GM12878 (cell line): ENCODE results near the gene SYT12. TPM values are rescaled to one million over a fixed set of nuclear protein-coding genes. Genes with fewer than 3 reads are reported as not detected.

ENCODE experiments used
- ATAC-seq: fragments of 200-7000 bp; cut with Tn5 transposase; 3 replicates; pipeline ENCODE4 v1.9.1; 2020; ENCODE audit warnings: mild to moderate bottlenecking, moderate library complexity
- BruUV-seq: library from RNA; stranded (reverse); fragments of 400-500 nt; replicated peaks from 2 replicates; lab custom pipeline; 2021; lab: Mats Ljungman, UMichigan
- CTCF ChIA-PET: fragments of 300-600 bp; sonication (Branson Sonifier 250); formaldehyde crosslinking; extraction: SDS; loops from one replicate; lab custom pipeline; 2021; ENCODE audit warnings: inconsistent platforms; lab: Yijun Ruan, JAX
- POLR2A ChIA-PET: fragments of 350-600 bp; formaldehyde crosslinking; extraction: SDS; loops from one replicate; lab custom pipeline; 2021; ENCODE audit warnings: inconsistent platforms; lab: Charles Lee
- RAD21 ChIA-PET: fragments of 300-600 bp; sonication (Branson Sonifier 250); formaldehyde crosslinking; loops from one replicate; lab custom pipeline; 2023; ENCODE audit warnings: antibody characterized with exemption; ENCODE audit not compliant: unreplicated experiment; lab: Charles Lee
- SMC1A ChIA-PET: fragments of 300-600 bp; sonication (Branson Sonifier 250); formaldehyde crosslinking; loops from one replicate; lab custom pipeline; 2023; ENCODE audit not compliant: unreplicated experiment, uncharacterized antibody; lab: Charles Lee
- DNase-seq: peaks from one replicate; pipeline ENCODE4 v3.0.0-alpha.2; 2011; ENCODE audit warnings: low read depth, low spot score
- FAIRE-seq: peaks from 3 replicates; lab custom pipeline; 2011; peaks lifted over from hg19 to GRCh38; lab: Jason Lieb, UNC
- H2AFZ ChIP-seq: 2 replicates; pipeline ENCODE4 v1.6.0; 2011; ENCODE audit warnings: low read depth, low read length, control low read depth; ENCODE audit not compliant: control insufficient read depth
- H3K27ac ChIP-seq: 2 replicates; pipeline ENCODE4 v1.5.1; 2011; ENCODE audit warnings: control low read depth; ENCODE audit not compliant: control insufficient read depth, insufficient read depth
- H3K27me3 ChIP-seq, 2 experiments: replicated peaks in 1 of 2; 2 replicates each; pipeline versions ENCODE4 v1.6.0 to v1.6.1; 2011; ENCODE audit warnings: low read length in 1 of 2; ENCODE audit not compliant: control insufficient read depth in 2 of 2, insufficient read depth in 2 of 2
- H3K36me3 ChIP-seq, 2 experiments: 2 replicates each; pipeline ENCODE4 v1.5.1; 2011; ENCODE audit warnings: low read length in 1 of 2; ENCODE audit not compliant: control insufficient read depth in 2 of 2, insufficient read depth in 2 of 2
- H3K4me1 ChIP-seq: 2 replicates; pipeline ENCODE4 v1.6.1; 2011; ENCODE audit warnings: mild to moderate bottlenecking, low read length, moderate library complexity, mixed read lengths; ENCODE audit not compliant: control insufficient read depth, insufficient read depth
- H3K4me2 ChIP-seq: 2 replicates; pipeline ENCODE4 v1.6.0; 2011; ENCODE audit warnings: control low read depth; ENCODE audit not compliant: control insufficient read depth, insufficient read depth
- H3K4me3 ChIP-seq: fragments of 200-600 bp; sonication (generic); 2 replicates; pipeline ENCODE4 v1.5.1; 2016
- H3K79me2 ChIP-seq: 2 replicates; pipeline ENCODE4 v1.6.0; 2011; ENCODE audit warnings: low read length; ENCODE audit not compliant: control insufficient read depth, insufficient read depth
- H3K9ac ChIP-seq: 2 replicates; pipeline ENCODE4 v1.8.0; 2011; ENCODE audit warnings: low read length, control low read depth, mixed read lengths; ENCODE audit not compliant: control insufficient read depth, insufficient read depth
- H3K9me3 ChIP-seq: replicated peaks from 3 replicates; pipeline ENCODE4 v1.5.1; 2011; ENCODE audit warnings: mild to moderate bottlenecking, low read length; ENCODE audit not compliant: control insufficient read depth, insufficient read depth
- H4K20me1 ChIP-seq: 2 replicates; pipeline ENCODE4 v1.6.0; 2011; ENCODE audit not compliant: control insufficient read depth, insufficient read depth
- ATF7 ChIP-seq: fragments of 450-650 bp; IDR thresholded peaks from 2 replicates; pipeline ENCODE4 v1.6.1; 2016; ENCODE audit warnings: low read depth, mild to moderate bottlenecking
- CTCF ChIP-seq, 3 experiments: IDR thresholded peaks in 2 of 3; conservative IDR thresholded peaks in 1 of 3; 2 replicates each; pipeline ENCODE4 v1.5.1; 2011; ENCODE audit warnings: low read depth in 3 of 3, low read length in 3 of 3, mild to moderate bottlenecking in 3 of 3, control low read depth in 2 of 3, moderate library complexity in 2 of 3, inconsistent platforms in 1 of 3, mixed read lengths in 1 of 3; ENCODE audit not compliant: control insufficient read depth in 2 of 3, insufficient read depth in 1 of 3; ENCODE audit errors: extremely low read depth in 1 of 3
- ESRRA ChIP-seq: IDR thresholded peaks from 2 replicates; pipeline ENCODE4 v1.6.1; 2012; ENCODE audit warnings: mild to moderate bottlenecking, low read length, improper control_type of control experiment
- IRF3 ChIP-seq: fragments of 450-650 bp; IDR thresholded peaks from 2 replicates; pipeline ENCODE4 v1.6.1; 2014; ENCODE audit warnings: mild to moderate bottlenecking
- KDM1A ChIP-seq: fragments of 200-600 bp; sonication (generic); IDR thresholded peaks from 2 replicates; pipeline ENCODE4 v1.6.1; 2016; ENCODE audit warnings: borderline replicate concordance
- MEF2A ChIP-seq: IDR thresholded peaks from 2 replicates; pipeline ENCODE4 v1.6.1; 2011; ENCODE audit warnings: low read depth, mild to moderate bottlenecking, low read length, moderate library complexity; ENCODE audit not compliant: insufficient read depth
- MTA2 ChIP-seq: fragments of 450-650 bp; IDR thresholded peaks from 2 replicates; pipeline ENCODE4 v1.6.1; 2016; ENCODE audit warnings: low read depth, mild to moderate bottlenecking, moderate library complexity
- MTA3 ChIP-seq: IDR thresholded peaks from 2 replicates; pipeline ENCODE4 v1.6.1; 2012; ENCODE audit warnings: low read length, inconsistent platforms, borderline replicate concordance
- NR2C1 ChIP-seq: fragments of 450-650 bp; IDR thresholded peaks from 2 replicates; pipeline ENCODE4 v1.6.1; 2017; ENCODE audit warnings: antibody characterized with exemption, mild to moderate bottlenecking, moderate library complexity
- NR2C2 ChIP-seq: IDR thresholded peaks from 2 replicates; pipeline ENCODE4 v1.6.1; 2011; ENCODE audit warnings: borderline replicate concordance, low read depth; ENCODE audit not compliant: control insufficient read depth, insufficient read length
- RB1 ChIP-seq: fragments of 450-650 bp; formaldehyde crosslinking; IDR thresholded peaks from 2 replicates; pipeline ENCODE4 v1.6.1; 2017; ENCODE audit warnings: mild to moderate bottlenecking, borderline replicate concordance
- SKIL ChIP-seq: fragments of 450-650 bp; IDR thresholded peaks from 2 replicates; pipeline ENCODE4 v1.6.1; 2017; ENCODE audit warnings: mild to moderate bottlenecking, low read depth, inconsistent platforms; ENCODE audit not compliant: poor library complexity, severe bottlenecking
- SRF ChIP-seq, 2 experiments: IDR thresholded peaks; 2 replicates each; pipeline ENCODE4 v1.6.1; 2011; ENCODE audit warnings: low read depth in 2 of 2, low read length in 2 of 2, mild to moderate bottlenecking in 1 of 2, moderate library complexity in 1 of 2
- TCF12 ChIP-seq: IDR thresholded peaks from 2 replicates; pipeline ENCODE4 v1.6.1; 2011; ENCODE audit warnings: low read depth, mild to moderate bottlenecking, low read length
- ZSCAN29 ChIP-seq: fragments of 450-650 bp; IDR thresholded peaks from 2 replicates; pipeline ENCODE4 v1.6.1; 2017; ENCODE audit warnings: mild to moderate bottlenecking, moderate library complexity
- WGBS: methylation state at CpG from one replicate; pipeline ENCODE4 v1.1.6; 2016; ENCODE audit warnings: low lambda C conversion rate; ENCODE audit not compliant: insufficient replicate concordance, insufficient coverage; ENCODE audit errors: missing lambda C conversion rate; 5-methylcytosine and 5-hydroxymethylcytosine counted together
- in situ Hi-C: fragments of 300-500 bp; cut with MboI; formaldehyde crosslinking; loops from 9 replicates; pipeline ENCODE4 v1.14.3; 2018; ENCODE audit warnings: mixed read lengths
- intact Hi-C: fragments of 100-400 bp; cut with micrococcal nuclease; formaldehyde crosslinking; loops from one replicate; pipeline ENCODE4 v1.14.2; 2022; ENCODE audit not compliant: unreplicated experiment
- polyA plus RNA-seq, 11 experiments: library from polyadenylated mRNA; depleted of rRNA in 4 of 11; unstranded in 6 of 11; stranded (reverse) in 5 of 11; fragments of >200 nt; fragmentation: Nextera tagmentation in 4 of 11; fragmentation: Illumina TruSeq in 1 of 11; extraction: Ambion mirVana in 4 of 11; extraction: Trizol in 1 of 11; gene quantifications; 1 replicate in 1 of 11; 2 replicates in 10 of 11; pipeline versions ENCODE4 v1.2.1 to v1.2.3, GENCODE V29; 2011 to 2016; ENCODE audit warnings: inconsistent platforms in 2 of 11, missing spikeins in 2 of 11, low read depth in 1 of 11
- total RNA-seq, 4 experiments: library from RNA; depleted of rRNA in 3 of 4; stranded (reverse); fragments of >200 nt in 3 of 4; fragmentation: Illumina TruSeq in 1 of 4; extraction: Trizol in 1 of 4; gene quantifications; 2 replicates each; pipeline versions ENCODE4 v1.2.1 to v1.2.3, GENCODE V29; 2013 to 2021

SYT12 gene
- total and polyA plus RNA-seq, 10 of the 15 experiments (the other 5 are each of a cell fraction or from before 2014, with no cell fraction given), result 0.02 to 2.3 (median 0.84) TPM; not detected in 1

- TF ChIP-seq NR2C1, result no peak
- no peak for TF ChIP-seq RB1
- TF ChIP-seq MTA3, result no peak
- TF ChIP-seq ATF7, result no peak
- TF ChIP-seq NR2C2, result no peak
- TF ChIP-seq SKIL, result no peak
- TF ChIP-seq KDM1A, result no peak
- no peak for TF ChIP-seq ZSCAN29
- no peak for TF ChIP-seq ESRRA
- no peak for TF ChIP-seq IRF3
- no peak for TF ChIP-seq MEF2A
- TF ChIP-seq TCF12, result no peak
- TF ChIP-seq SRF (IDR thresholded peaks at IDR 0.05; ENCODE audit: low read depth in 2 of 2, low read length in 2 of 2), result no peak
- TF ChIP-seq MTA2, result no peak
- no peak for TF ChIP-seq CTCF (IDR thresholded peaks at IDR 0.05 in 2 of 3, conservative IDR thresholded peaks at IDR 0.05 in 1 of 3; ENCODE audit: control insufficient read depth in 2 of 3, extremely low read depth in 1 of 3, insufficient read depth in 1 of 3, low read depth in 3 of 3, low read length in 3 of 3)
- intact Hi-C loops, result no loop called here
- in situ Hi-C loops, result no loop called here
- H3K27ac ChIP-seq, result no peak overlapping the region
- 37% methylated on average over 2 of the region's 2 CpGs for WGBS
- no peaks in the 10 kb centered on the region; a peak in 1 of 4 replicates for H3K27me3 ChIP-seq
- H3K4me3 ChIP-seq, result no peak overlapping the region
- FAIRE-seq (no peak), ATAC-seq (no peak), DNase-seq (no peak)
- no peaks in the 10 kb centered on the region; the same call in 2 of the 3 replicates for H3K9me3 ChIP-seq
- no peaks in the 10 kb centered on the region for H3K79me2 ChIP-seq
- no TSS peak for BruUV-seq
- ChIA-PET RAD21 (interaction anchor here (0.6 kb wide), 1 partner anchor 246 kb away, joined by 7 read pairs; no protein-coding TSS in a partner anchor), CTCF (interaction anchor here (0.7 kb wide), 1 partner anchor 308 kb away, joined by 3 read pairs; no protein-coding TSS in a partner anchor), SMC1A (no interaction called here), POLR2A (no interaction called here)
- H2AFZ ChIP-seq, result no peak overlapping the region
- no peak overlapping the region for H3K9ac ChIP-seq
- peaks cover 6% of the 10 kb centered on the region; the same call in 1 of the 2 replicates for H3K4me1 ChIP-seq
- no peaks in the 10 kb centered on the region for H4K20me1 ChIP-seq
- no peaks in the 10 kb centered on the region for H3K36me3 ChIP-seq
- no peak overlapping the region for H3K4me2 ChIP-seq
These were observed 44.7 kb upstream of the SYT12 start for GRCh38 chr11:66978229-66978628.
